ENCODE data around the gene DDN. TPM values are rescaled to one million over a fixed set of nuclear protein-coding genes. Genes with fewer than 3 reads are reported as not detected.

The DDN gene
- polyA plus RNA-seq, 4 donors: 85.8 to 111 (median 89.4) TPM

- no peak for DNase-seq (ENCODE audit: low read depth in 4 of 4, low spot score in 3 of 4)
Measured at GRCh38 chr12:49032276-49032675, 33.1 kb upstream of the DDN start.

GRCh38 chr12:49031573-49032161, 32.5 kb upstream of the DDN start:
- no peak for DNase-seq (ENCODE audit: low read depth in 4 of 4, low spot score in 3 of 4)

GRCh38 chr12:49030714-49031572, 31.8 kb upstream of the DDN start:
- no peak for DNase-seq (ENCODE audit: low read depth in 4 of 4, low spot score in 3 of 4)

GRCh38 chr12:49030119-49030518, 30.9 kb upstream of the DDN start:
- DNase-seq (ENCODE audit: low read depth in 4 of 4, low spot score in 3 of 4): no peak

GRCh38 chr12:49028666-49029275, 29.6 kb upstream of the DDN start:
- no peak for DNase-seq (ENCODE audit: low read depth in 4 of 4, low spot score in 3 of 4)

GRCh38 chr12:49027846-49028555, 28.8 kb upstream of the DDN start:
- no peak for DNase-seq (ENCODE audit: low read depth in 4 of 4, low spot score in 3 of 4)

- no peak for DNase-seq (ENCODE audit: low read depth in 4 of 4, low spot score in 3 of 4)
Measured at GRCh38 chr12:49026678-49027480, 27.7 kb upstream of the DDN start.

GRCh38 chr12:49026101-49026500, 26.9 kb upstream of the DDN start:
- no peak for DNase-seq (ENCODE audit: low read depth in 4 of 4, low spot score in 3 of 4)

- DNase-seq (ENCODE audit: low read depth in 4 of 4, low spot score in 3 of 4): no peak
Measured at GRCh38 chr12:49025463-49025862, 26.3 kb upstream of the DDN start.

- no peak for DNase-seq (ENCODE audit: low read depth in 4 of 4, low spot score in 3 of 4)
Measured at GRCh38 chr12:49024543-49024942, 25.4 kb upstream of the DDN start.

- DNase-seq (ENCODE audit: low read depth in 4 of 4, low spot score in 3 of 4): no peak
Measured at GRCh38 chr12:49023812-49024211, 24.6 kb upstream of the DDN start.

- no peak for DNase-seq (ENCODE audit: low read depth in 4 of 4, low spot score in 3 of 4)
Measured at GRCh38 chr12:49022558-49023178, 23.5 kb upstream of the DDN start.

GRCh38 chr12:49021292-49021915, 22.2 kb upstream of the DDN start:
- DNase-seq (ENCODE audit: low read depth in 4 of 4, low spot score in 3 of 4): no peak

GRCh38 chr12:49020441-49020840, 21.3 kb upstream of the DDN start:
- no peak for DNase-seq (ENCODE audit: low read depth in 4 of 4, low spot score in 3 of 4)

- DNase-seq (ENCODE audit: low read depth in 4 of 4, low spot score in 3 of 4): no peak
Measured at GRCh38 chr12:49019443-49020324, 20.5 kb upstream of the DDN start.

GRCh38 chr12:49019120-49019430, 19.9 kb upstream of the DDN start:
- no peak for DNase-seq (ENCODE audit: low read depth in 4 of 4, low spot score in 3 of 4)

GRCh38 chr12:49018261-49019119, 19.3 kb upstream of the DDN start, which contains the start of gene PRKAG1:
Gene PRKAG1, minus strand, starts transcription at chr12:49018776. Its CDS starts 36 bp downstream, at chr12:49018740.
- peak; percentile 95 to 97 (median 95) for DNase-seq (ENCODE audit: low read depth in 4 of 4, low spot score in 3 of 4)

- no peak for DNase-seq (ENCODE audit: low read depth in 4 of 4, low spot score in 3 of 4)
Measured at GRCh38 chr12:49017891-49018260, 18.7 kb upstream of the DDN start.
